Mesenchymal stem cell (in vitro differentiated cells and primary cell): ENCODE measurements around the gene GBA2.

Experiments
- DNase-seq: peaks from one replicate; pipeline ENCODE4 v3.0.0-alpha.2; 2013
- H2AFZ ChIP-seq: one replicate; pipeline ENCODE4 v1.6.1; 2013; ENCODE audit warnings: low read depth, mild to moderate bottlenecking, control low read depth, inconsistent platforms, low read length, moderate library complexity
- H2AK5ac ChIP-seq: 2 replicates; pipeline ENCODE4 v1.6.1; 2013; ENCODE audit warnings: low read length, moderate library complexity, mild to moderate bottlenecking, inconsistent platforms; ENCODE audit not compliant: severe bottlenecking
- H2BK120ac ChIP-seq: one replicate; pipeline ENCODE4 v1.6.1; 2013; ENCODE audit warnings: low read depth, mild to moderate bottlenecking, inconsistent platforms, low read length, moderate library complexity
- H2BK12ac ChIP-seq, 2 experiments: one replicate each; pipeline ENCODE4 v1.6.1; 2013; ENCODE audit warnings: inconsistent platforms in 2 of 2, low read length in 2 of 2, mild to moderate bottlenecking in 2 of 2, moderate library complexity in 2 of 2, control low read depth in 1 of 2
- H2BK15ac ChIP-seq: one replicate; pipeline ENCODE4 v1.6.1; 2013; ENCODE audit warnings: mild to moderate bottlenecking, low read depth, inconsistent platforms; ENCODE audit not compliant: poor library complexity, severe bottlenecking
- H2BK5ac ChIP-seq: 2 replicates; pipeline ENCODE4 v1.6.1; 2013; ENCODE audit warnings: low read depth, mild to moderate bottlenecking, low read length, control low read depth, inconsistent platforms; ENCODE audit not compliant: poor library complexity, severe bottlenecking
- H3K14ac ChIP-seq, 2 experiments: one replicate each; pipeline ENCODE4 v1.6.1; 2013; ENCODE audit warnings: inconsistent platforms in 2 of 2, low read length in 2 of 2, control low read depth in 1 of 2, mild to moderate bottlenecking in 1 of 2, moderate library complexity in 1 of 2
- H3K18ac ChIP-seq, 2 experiments: one replicate each; pipeline ENCODE4 v1.6.1; 2013; ENCODE audit warnings: inconsistent platforms in 2 of 2, low read length in 2 of 2, control low read depth in 1 of 2, low read depth in 1 of 2, mild to moderate bottlenecking in 1 of 2
- H3K23ac ChIP-seq, 2 experiments: one replicate each; pipeline ENCODE4 v1.6.1; 2013; ENCODE audit warnings: inconsistent platforms in 2 of 2, low read length in 2 of 2, mild to moderate bottlenecking in 2 of 2, moderate library complexity in 2 of 2, control low read depth in 1 of 2
- H3K27ac ChIP-seq: 2 replicates; pipeline ENCODE4 v1.5.1; 2013; ENCODE audit warnings: mild to moderate bottlenecking, moderate library complexity, low read length, control low read depth, inconsistent platforms; ENCODE audit not compliant: poor library complexity, severe bottlenecking
- H3K27me3 ChIP-seq, 2 experiments: 2 replicates each; pipeline versions ENCODE4 v1.6.1 to v1.7.0; 2013; ENCODE audit warnings: low read length in 2 of 2, mild to moderate bottlenecking in 2 of 2, moderate library complexity in 2 of 2, control low read depth in 1 of 2, inconsistent platforms in 1 of 2; ENCODE audit not compliant: control insufficient read depth in 1 of 2, insufficient read depth in 1 of 2
- H3K36me3 ChIP-seq, 2 experiments: 2 replicates each; pipeline versions ENCODE4 v1.6.1 to v1.7.0; 2013; ENCODE audit warnings: low read length in 2 of 2, control low read depth in 1 of 2, inconsistent platforms in 1 of 2, low read depth in 1 of 2, mild to moderate bottlenecking in 1 of 2; ENCODE audit not compliant: insufficient read depth in 2 of 2, control insufficient read depth in 1 of 2
- H3K4ac ChIP-seq, 2 experiments: one replicate each; pipeline ENCODE4 v1.6.1; 2013; ENCODE audit warnings: inconsistent platforms in 2 of 2, low read length in 2 of 2, mild to moderate bottlenecking in 2 of 2, moderate library complexity in 2 of 2, control low read depth in 1 of 2, low read depth in 1 of 2
- H3K4me1 ChIP-seq: 2 replicates; pipeline ENCODE4 v1.6.1; 2013; ENCODE audit warnings: low read depth, low read length, control low read depth; ENCODE audit not compliant: control insufficient read depth, insufficient read depth
- H3K4me2 ChIP-seq: 2 replicates; pipeline ENCODE4 v1.6.1; 2013; ENCODE audit warnings: low read length, mild to moderate bottlenecking, inconsistent platforms; ENCODE audit not compliant: poor library complexity, severe bottlenecking
- H3K4me3 ChIP-seq, 2 experiments: 2 replicates each; pipeline versions ENCODE4 v1.5.1 to v1.7.0; 2013; ENCODE audit warnings: low read length in 2 of 2, mild to moderate bottlenecking in 2 of 2, control low read depth in 1 of 2, low read depth in 1 of 2; ENCODE audit not compliant: insufficient read depth in 1 of 2
- H3K79me1 ChIP-seq: replicated peaks from 2 replicates; pipeline ENCODE4 v1.6.1; 2013; ENCODE audit warnings: mild to moderate bottlenecking, control low read depth, low read length, inconsistent platforms; ENCODE audit not compliant: poor library complexity, severe bottlenecking
- H3K9ac ChIP-seq: 2 replicates; pipeline ENCODE4 v1.7.0; 2013; ENCODE audit warnings: mild to moderate bottlenecking, low read length, moderate library complexity
- H3K9me3 ChIP-seq: 2 replicates; pipeline ENCODE4 v1.7.0; 2013; ENCODE audit warnings: mild to moderate bottlenecking, low read length; ENCODE audit not compliant: control insufficient read depth
- H4K8ac ChIP-seq: one replicate; pipeline ENCODE4 v1.6.1; 2013; ENCODE audit warnings: inconsistent platforms, mild to moderate bottlenecking, low read length, moderate library complexity
- H4K91ac ChIP-seq: one replicate; pipeline ENCODE4 v1.6.1; 2013; ENCODE audit warnings: mild to moderate bottlenecking, low read length, inconsistent platforms
- WGBS: methylation state at CpG from one replicate; pipeline ENCODE4 v1.1.7; 2013; ENCODE audit warnings: mixed read lengths; 5-methylcytosine and 5-hydroxymethylcytosine counted together

The GBA2 gene

DNA sequence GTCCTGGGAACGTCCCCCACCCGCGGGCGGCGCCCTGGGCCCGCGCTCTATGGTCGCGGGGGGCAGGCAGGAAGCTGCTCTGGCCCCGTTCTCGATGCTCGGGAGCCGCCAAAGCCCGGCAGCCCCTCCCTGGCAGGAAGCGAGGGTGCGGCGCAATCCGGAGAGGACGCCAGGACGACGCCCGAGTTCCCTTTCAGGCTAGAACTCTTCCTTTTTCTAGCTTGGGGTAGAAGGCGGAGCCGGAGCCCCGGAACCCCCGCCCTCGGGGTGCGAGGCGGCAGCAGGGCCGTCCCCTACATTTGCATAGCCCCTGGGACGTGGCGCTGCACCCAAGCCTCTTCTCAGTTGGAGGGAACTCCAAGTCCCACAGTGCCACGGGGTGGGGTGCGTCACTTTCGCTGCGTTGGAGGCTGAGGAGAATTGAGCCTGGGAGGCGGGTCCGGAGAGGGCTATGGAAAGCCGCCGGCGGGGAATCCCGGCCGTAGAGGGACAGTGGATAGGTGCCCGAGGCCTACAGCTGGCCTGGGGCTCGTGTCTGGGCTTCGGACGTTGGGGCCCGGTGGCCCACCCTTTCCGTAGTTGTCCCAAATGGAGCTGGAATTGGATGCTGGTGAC is 16.7 kb downstream of the GBA2 start, which contains the start of the genes CREB3 and TLN1:
TSS of gene CREB3 (plus strand) at position 482 of the 615 bp plus-strand sequence. CDS start at position 589, 107 bp downstream.
TSS of gene TLN1 (minus strand) at position 11 of the 615 bp plus-strand sequence. CDS start 6,501 bp downstream, outside the sequence.
- H3K36me3 ChIP-seq, result peaks cover 18 to 42% of the 10 kb centered on the region in 2 experiments
- under 1% methylated on average over 48 of the region's 49 CpGs for WGBS

DNA sequence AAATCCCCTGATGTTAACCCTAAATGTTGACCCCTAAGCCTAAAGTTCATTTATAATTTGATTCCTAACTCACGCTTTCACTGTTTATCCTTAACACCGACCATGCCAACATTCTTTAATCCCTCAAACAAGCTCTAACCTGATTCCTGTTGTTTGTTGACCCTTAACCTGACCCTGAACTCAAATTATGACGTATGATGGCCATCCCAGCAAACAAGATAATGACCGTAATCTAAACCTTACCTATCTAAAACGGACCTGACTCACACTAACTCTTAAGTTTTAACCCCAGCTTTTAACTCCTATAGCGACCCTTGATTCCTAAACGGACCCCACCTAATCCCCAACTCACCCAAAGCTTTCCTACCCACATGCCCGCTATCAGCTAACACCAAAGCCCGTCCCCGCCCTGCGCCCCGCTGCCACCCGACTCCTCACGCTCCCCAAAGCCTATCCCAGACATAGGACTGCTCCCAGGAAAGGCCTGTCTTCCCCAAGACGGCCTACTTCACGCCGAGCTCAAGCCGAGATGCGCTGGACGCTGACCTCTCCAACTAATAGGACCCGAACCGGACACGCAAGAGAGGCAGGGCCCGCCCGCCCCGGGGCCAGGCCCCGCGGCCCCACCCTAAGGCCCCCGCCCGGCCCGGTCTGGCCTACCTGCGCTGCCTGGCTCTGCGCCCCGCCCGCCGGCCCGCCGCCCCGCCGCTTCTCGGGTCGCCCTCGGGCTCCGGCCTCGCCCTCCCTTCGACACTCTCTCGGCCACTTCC is 17.4 kb downstream of the GBA2 start:
- H3K4ac ChIP-seq, result peak overlapping the region; percentile 76 to 89
- H4K91ac ChIP-seq, result peak overlapping the region; percentile 99
- peak overlapping the region; percentile 46 for H3K4me2 ChIP-seq
- H2BK12ac ChIP-seq, result peak overlapping the region in 1 of 2 experiments; percentile 65
- H3K9ac ChIP-seq, result peak overlapping the region; percentile 97
- H2BK5ac ChIP-seq, result peak overlapping the region; percentile 33
- H2BK120ac ChIP-seq, result peak overlapping the region; percentile 94
- H3K4me3 ChIP-seq, result peak overlapping the region; percentile 78 to 91
- H3K14ac ChIP-seq, result peak overlapping the region; percentile 37 to 90
- peak overlapping the region; percentile 91 for H3K27ac ChIP-seq
- peak overlapping the region; percentile 79 for H2AK5ac ChIP-seq
- 1% methylated on average over 45 of the region's 47 CpGs for WGBS
- peak overlapping the region; percentile 94 for H4K8ac ChIP-seq
- peak overlapping the region; percentile 64 for H2BK15ac ChIP-seq
- H3K36me3 ChIP-seq, result peaks cover 11 to 35% of the 10 kb centered on the region in 2 experiments
- DNase-seq, result no peak
- no peaks in the 10 kb centered on the region for H3K27me3 ChIP-seq
- H3K23ac ChIP-seq, result peak overlapping the region; percentile 16 to 27
- no peaks in the 10 kb centered on the region for H3K9me3 ChIP-seq
- no peak overlapping the region for H2AFZ ChIP-seq
- H3K4me1 ChIP-seq, result peaks cover 20% of the 10 kb centered on the region
- H3K18ac ChIP-seq, result peak overlapping the region; percentile 76 to 98
- peaks cover 5% of the 10 kb centered on the region for H3K79me1 ChIP-seq

More for the DNA sequence above, 16.7 kb downstream of the GBA2 start, which contains the start of the genes CREB3 and TLN1:
- peak within 1 kb of the TSS; percentile 65 to 73 for H2BK12ac ChIP-seq
- peak within 1 kb of the TSS; percentile 45 to 90 for H3K14ac ChIP-seq
- peak within 1 kb of the TSS; percentile 27 to 46 for H3K23ac ChIP-seq
- peak within 1 kb of the TSS; percentile 97 for H3K9ac ChIP-seq
- H4K91ac ChIP-seq, result peak within 1 kb of the TSS; percentile 99
- peak within 1 kb of the TSS; percentile 77 for H3K4me2 ChIP-seq
- H2BK120ac ChIP-seq, result peak within 1 kb of the TSS; percentile 94
- H3K27ac ChIP-seq, result peak within 1 kb of the TSS; percentile 91
- peak within 1 kb of the TSS; percentile 79 for H2AK5ac ChIP-seq
- H2BK15ac ChIP-seq, result peak within 1 kb of the TSS; percentile 64
- peaks cover 5% of the 10 kb centered on the region for H3K79me1 ChIP-seq
- no peaks in the 10 kb centered on the region for H3K9me3 ChIP-seq
- H2AFZ ChIP-seq, result peak within 1 kb of the TSS; percentile 43
- peak; percentile 100 for DNase-seq
- H3K27me3 ChIP-seq, result no peaks in the 10 kb centered on the region
- H3K4me3 ChIP-seq, result peak within 1 kb of the TSS; percentile 78 to 91
- H3K18ac ChIP-seq, result peak within 1 kb of the TSS; percentile 76 to 98
- peak within 1 kb of the TSS; percentile 76 to 89 for H3K4ac ChIP-seq
- peak within 1 kb of the TSS; percentile 94 for H4K8ac ChIP-seq
- H2BK5ac ChIP-seq, result peak within 1 kb of the TSS; percentile 33
- H3K4me1 ChIP-seq, result peaks cover 17% of the 10 kb centered on the region

DNA sequence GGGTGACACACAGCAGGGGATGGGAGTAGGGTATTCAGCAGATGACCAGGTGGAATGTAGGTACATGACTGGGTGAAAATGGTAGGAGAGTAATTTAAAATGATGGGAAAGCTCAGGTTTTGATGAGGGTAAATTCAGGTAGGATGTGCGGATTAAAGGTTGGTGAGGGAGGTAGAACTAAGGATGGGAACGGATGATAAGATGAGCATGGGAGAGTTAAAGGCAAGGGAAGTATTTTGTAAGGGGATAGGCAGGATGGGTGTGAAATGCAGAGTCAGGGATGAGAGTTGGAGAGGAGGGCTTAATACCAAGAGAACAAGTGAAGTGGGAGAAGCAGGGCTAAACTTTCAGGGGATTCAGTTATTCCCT is 18.6 kb downstream of the GBA2 start:
- H2AK5ac ChIP-seq, result peak overlapping the region; percentile 95
- H3K36me3 ChIP-seq, result peaks cover 4 to 29% of the 10 kb centered on the region in 2 experiments
- H3K14ac ChIP-seq, result no peak overlapping the region
- no peak overlapping the region for H2BK120ac ChIP-seq
- peak overlapping the region; percentile 2 to 91 for H3K4me3 ChIP-seq
- H2BK12ac ChIP-seq, result peak overlapping the region in 1 of 2 experiments; percentile 15
- H3K9me3 ChIP-seq, result no peaks in the 10 kb centered on the region
- H3K27me3 ChIP-seq, result no peaks in the 10 kb centered on the region
- H3K18ac ChIP-seq, result peak overlapping the region in 1 of 2 experiments; percentile 70
- peak overlapping the region; percentile 91 for H3K27ac ChIP-seq
- H2AFZ ChIP-seq, result no peak overlapping the region
- H3K4ac ChIP-seq, result peak overlapping the region; percentile 17 to 41
- H3K4me2 ChIP-seq, result peak overlapping the region; percentile 46
- H2BK15ac ChIP-seq, result no peak overlapping the region
- peak overlapping the region; percentile 41 for H4K91ac ChIP-seq
- WGBS, result 78% methylated on average over 2 of the region's 2 CpGs
- peaks cover 22% of the 10 kb centered on the region for H3K4me1 ChIP-seq
- no peak overlapping the region for H3K23ac ChIP-seq
- peak overlapping the region; percentile 72 for H4K8ac ChIP-seq
- H2BK5ac ChIP-seq, result no peak overlapping the region
- H3K9ac ChIP-seq, result peak overlapping the region; percentile 97
- no peak for DNase-seq
- H3K79me1 ChIP-seq, result peaks cover 4% of the 10 kb centered on the region
